ENCODE data around the gene PCDH9.

PCDH9 gene

DNA sequence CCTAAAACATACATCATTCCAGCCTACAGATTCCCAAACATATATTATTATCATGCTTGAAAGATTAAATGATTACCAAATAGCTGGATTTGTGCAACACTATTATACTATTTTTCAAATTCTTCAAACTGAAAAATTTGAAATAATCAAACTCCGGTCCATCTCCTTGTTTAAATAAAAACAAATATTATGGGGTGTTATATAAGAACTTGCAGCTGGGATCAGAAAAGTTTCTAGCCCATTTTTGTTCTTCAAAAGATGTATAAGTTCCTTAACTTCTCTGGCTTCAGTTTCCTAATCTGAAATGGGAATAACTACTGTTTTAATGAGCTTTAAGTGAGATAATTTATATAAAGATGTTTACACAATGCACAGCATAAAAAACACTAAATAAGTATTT lies 422.9 kb downstream of the PCDH9 start:
- Histone ChIP-seq H3K4me1 (ENCODE audit: control insufficient read depth, low read depth, low read length) (no peaks in the 10 kb centered on the region), H3K36me3 (ENCODE audit: control insufficient read depth, low read depth, low read length) (no peaks in the 10 kb centered on the region), H3K9me3 (ENCODE audit: control insufficient read depth, low read depth, low read length) (no peaks in the 10 kb centered on the region), H3K4me3 (ENCODE audit: low read length) (no peak overlapping the region), H3K27ac (ENCODE audit: low read length) (no peak overlapping the region), H3K27me3 (ENCODE audit: control insufficient read depth, insufficient read depth, low read length) (no peaks in the 10 kb centered on the region), H3K9ac (ENCODE audit: low read length) (no peak overlapping the region)

DNA sequence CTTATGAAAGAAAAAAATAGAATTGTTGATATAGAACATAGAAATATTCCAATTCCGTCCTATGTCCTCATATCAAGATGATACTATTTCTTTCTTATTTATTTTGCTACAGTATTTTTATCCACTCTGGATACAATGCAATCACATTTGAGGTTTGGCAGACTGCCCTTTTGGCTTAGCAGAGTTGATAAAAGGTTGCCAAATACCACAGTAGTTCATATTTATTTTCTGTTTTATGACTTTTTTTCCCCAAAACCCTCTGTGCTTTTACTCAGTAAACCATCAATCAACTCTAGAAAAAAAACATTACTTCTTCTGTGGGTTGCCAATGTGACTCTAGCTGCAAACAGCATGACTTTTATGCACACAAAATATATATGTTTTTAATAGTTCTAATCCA lies 424.5 kb downstream of the PCDH9 start:
- Histone ChIP-seq H3K27ac (ENCODE audit: low read length) (no peak overlapping the region), H3K36me3 (ENCODE audit: control insufficient read depth, low read depth, low read length) (no peaks in the 10 kb centered on the region), H3K4me1 (ENCODE audit: control insufficient read depth, low read depth, low read length) (peaks cover 7% of the 10 kb centered on the region), H3K9me3 (ENCODE audit: control insufficient read depth, low read depth, low read length) (no peaks in the 10 kb centered on the region), H3K4me3 (ENCODE audit: low read length) (no peak overlapping the region), H3K27me3 (ENCODE audit: control insufficient read depth, insufficient read depth, low read length) (no peaks in the 10 kb centered on the region), H3K9ac (ENCODE audit: low read length) (no peak overlapping the region)

DNA sequence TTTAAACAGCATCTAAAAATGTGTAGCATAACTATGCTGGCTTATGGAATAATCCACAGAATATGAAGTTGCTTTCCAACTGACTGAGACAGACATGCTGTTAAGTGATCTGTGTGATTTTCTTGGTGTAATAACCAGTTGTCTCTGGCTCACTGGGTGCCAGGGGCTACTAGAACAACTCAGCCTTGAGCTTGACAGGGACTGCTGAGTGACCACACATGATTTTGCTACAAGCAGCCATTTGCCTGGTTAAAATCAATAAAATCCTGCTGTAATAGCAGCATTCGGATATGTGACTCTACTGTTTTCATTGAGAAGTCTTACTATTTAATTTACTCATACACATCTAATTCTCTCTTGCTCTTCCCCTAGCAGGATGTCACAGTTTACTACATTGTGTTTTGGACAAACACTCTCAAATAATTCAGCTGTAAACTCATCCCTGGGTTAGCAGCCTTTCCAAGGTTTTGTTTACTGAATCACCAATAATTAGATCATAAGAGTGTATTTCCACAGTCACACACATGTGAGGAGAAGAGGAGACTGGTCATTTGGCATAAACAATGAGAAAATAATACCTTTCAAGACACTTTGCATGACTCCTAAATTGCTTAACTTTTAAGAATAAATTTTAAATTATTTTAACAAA lies 426.2 kb downstream of the PCDH9 start:
- no peaks in the 10 kb centered on the region for H3K9me3 ChIP-seq (ENCODE audit: control insufficient read depth, low read depth, low read length)
- no peaks in the 10 kb centered on the region for H3K36me3 ChIP-seq (ENCODE audit: control insufficient read depth, low read depth, low read length)
- H3K27ac ChIP-seq (ENCODE audit: low read length) = no peak overlapping the region
- no peaks in the 10 kb centered on the region for H3K27me3 ChIP-seq (ENCODE audit: control insufficient read depth, insufficient read depth, low read length)
- H3K9ac ChIP-seq (ENCODE audit: low read length) = no peak overlapping the region
- H3K4me1 ChIP-seq (ENCODE audit: control insufficient read depth, low read depth, low read length) = peaks cover 13% of the 10 kb centered on the region
- H3K4me3 ChIP-seq (ENCODE audit: low read length) = no peak overlapping the region

DNA sequence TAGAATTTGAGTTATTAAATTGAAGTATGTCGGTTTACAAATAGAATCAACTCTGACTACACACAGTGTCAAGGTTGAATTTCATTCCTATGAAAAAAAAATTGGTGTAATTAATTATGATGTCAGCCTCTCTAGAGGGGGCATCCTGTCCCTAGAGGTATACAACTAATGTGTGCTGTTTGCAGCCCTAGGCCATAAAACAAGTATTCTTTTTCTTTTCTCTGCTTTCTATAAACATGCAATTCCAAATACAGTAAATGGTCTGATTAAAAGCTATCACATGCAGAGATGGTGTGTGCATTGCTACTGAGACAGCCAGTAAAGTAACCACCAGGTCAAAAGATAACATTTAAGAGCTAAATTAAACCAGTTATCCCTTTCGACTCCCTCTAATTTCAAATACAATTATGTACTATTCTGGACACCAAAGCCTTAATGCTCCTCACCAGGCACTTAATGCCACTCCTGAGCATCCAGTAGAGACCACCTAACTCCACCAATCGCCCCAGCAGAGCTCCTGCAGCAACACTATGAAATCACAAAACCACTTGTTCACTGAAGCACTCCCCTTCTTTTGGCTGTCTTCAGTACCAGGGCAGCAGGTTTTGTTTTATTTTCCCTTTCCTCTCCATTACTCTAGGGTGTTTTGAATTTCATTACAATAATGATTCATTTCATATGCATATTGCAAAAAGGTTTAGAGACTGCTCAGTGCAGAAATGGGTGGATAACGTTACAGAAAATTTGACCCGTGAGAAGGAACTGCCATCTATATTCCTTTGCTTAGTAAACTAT lies 426.9 kb downstream of the PCDH9 start:
- Histone ChIP-seq H3K9ac (ENCODE audit: low read length) (no peak overlapping the region), H3K4me1 (ENCODE audit: control insufficient read depth, low read depth, low read length) (peaks cover 13% of the 10 kb centered on the region), H3K27ac (ENCODE audit: low read length) (no peak overlapping the region), H3K9me3 (ENCODE audit: control insufficient read depth, low read depth, low read length) (no peaks in the 10 kb centered on the region), H3K4me3 (ENCODE audit: low read length) (no peak overlapping the region), H3K27me3 (ENCODE audit: control insufficient read depth, insufficient read depth, low read length) (no peaks in the 10 kb centered on the region), H3K36me3 (ENCODE audit: control insufficient read depth, low read depth, low read length) (no peaks in the 10 kb centered on the region)

DNA sequence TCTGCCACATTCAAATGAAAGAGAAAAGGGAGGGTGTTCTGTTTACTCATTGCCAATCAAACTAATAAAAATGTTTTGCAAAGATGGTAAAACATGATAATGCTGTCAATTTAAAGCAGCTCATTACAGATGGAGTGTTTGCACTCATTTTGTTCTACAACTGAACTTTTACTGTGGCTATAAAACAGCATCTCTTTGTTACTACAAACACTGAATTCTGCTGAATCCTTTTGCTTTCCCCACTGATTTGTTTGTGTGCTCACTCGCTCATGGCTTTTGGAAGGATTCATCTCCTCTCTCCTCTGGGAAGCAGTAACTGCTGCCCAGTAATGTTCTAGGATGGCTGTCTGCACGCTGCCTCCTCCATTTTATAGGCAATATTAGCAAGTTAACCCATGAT lies 434.5 kb downstream of the PCDH9 start:
- Histone ChIP-seq H3K9me3 (ENCODE audit: control insufficient read depth, low read depth, low read length) (no peaks in the 10 kb centered on the region), H3K27me3 (ENCODE audit: control insufficient read depth, insufficient read depth, low read length) (no peaks in the 10 kb centered on the region), H3K4me3 (ENCODE audit: low read length) (no peak overlapping the region), H3K36me3 (ENCODE audit: control insufficient read depth, low read depth, low read length) (no peaks in the 10 kb centered on the region), H3K9ac (ENCODE audit: low read length) (no peak overlapping the region), H3K4me1 (ENCODE audit: control insufficient read depth, low read depth, low read length) (peaks cover 7% of the 10 kb centered on the region), H3K27ac (ENCODE audit: low read length) (no peak overlapping the region)

DNA sequence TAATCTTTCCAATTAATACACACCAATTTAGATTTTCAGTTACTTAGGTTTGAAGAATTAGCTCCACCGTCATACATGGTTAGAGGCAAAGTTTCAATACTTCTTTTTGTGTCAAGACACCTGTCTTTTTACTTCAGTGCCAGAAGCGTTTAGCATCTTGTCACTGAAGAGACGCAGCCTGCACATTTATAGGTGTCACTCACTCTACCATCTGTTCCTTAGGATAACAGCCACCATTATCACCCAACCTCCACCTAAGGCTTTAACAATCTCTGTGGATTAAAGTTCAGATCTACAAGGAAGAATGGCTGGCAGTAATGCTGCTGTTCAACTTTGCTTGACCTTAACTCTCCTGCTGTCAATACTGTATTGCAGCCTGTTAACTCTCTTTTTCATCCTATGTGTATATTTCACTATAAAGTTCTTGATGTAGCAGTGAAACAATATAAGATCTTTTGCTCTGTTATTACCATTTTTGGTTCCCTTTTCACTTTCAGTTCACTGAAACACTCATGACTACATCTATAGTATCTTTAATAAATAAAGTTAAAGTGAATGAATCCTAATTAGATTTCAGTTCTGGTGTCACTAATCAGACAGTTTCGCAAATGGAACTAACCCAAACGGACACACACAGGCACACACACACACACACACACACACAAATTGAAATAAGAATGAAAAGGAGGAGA lies 435.6 kb downstream of the PCDH9 start:
- Histone ChIP-seq H3K27ac (ENCODE audit: low read length) (no peak overlapping the region), H3K27me3 (ENCODE audit: control insufficient read depth, insufficient read depth, low read length) (no peaks in the 10 kb centered on the region), H3K36me3 (ENCODE audit: control insufficient read depth, low read depth, low read length) (no peaks in the 10 kb centered on the region), H3K9ac (ENCODE audit: low read length) (no peak overlapping the region), H3K4me3 (ENCODE audit: low read length) (no peak overlapping the region), H3K9me3 (ENCODE audit: control insufficient read depth, low read depth, low read length) (no peaks in the 10 kb centered on the region), H3K4me1 (ENCODE audit: control insufficient read depth, low read depth, low read length) (no peaks in the 10 kb centered on the region)

DNA sequence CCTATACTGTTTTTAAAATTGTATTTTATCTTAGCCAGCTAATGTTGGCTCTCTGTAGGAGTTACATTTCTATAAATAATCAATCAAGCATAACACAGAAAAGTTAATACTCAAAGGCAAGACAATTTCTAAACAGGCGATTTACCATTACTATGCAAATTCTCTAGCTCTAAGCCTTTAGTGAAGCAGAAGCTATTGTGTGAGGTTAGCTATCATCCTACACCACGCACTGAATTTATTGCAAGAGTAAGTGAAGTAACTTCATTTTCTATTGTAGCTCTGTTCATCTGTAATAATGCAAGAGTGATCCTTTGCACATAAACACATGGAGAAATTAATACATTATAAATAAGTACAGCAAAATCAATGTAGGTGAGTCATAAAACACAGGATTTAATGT lies 439.3 kb downstream of the PCDH9 start:
- Histone ChIP-seq H3K4me1 (ENCODE audit: control insufficient read depth, low read depth, low read length) (no peaks in the 10 kb centered on the region), H3K9me3 (ENCODE audit: control insufficient read depth, low read depth, low read length) (no peaks in the 10 kb centered on the region), H3K27ac (ENCODE audit: low read length) (no peak overlapping the region), H3K4me3 (ENCODE audit: low read length) (no peak overlapping the region), H3K27me3 (ENCODE audit: control insufficient read depth, insufficient read depth, low read length) (no peaks in the 10 kb centered on the region), H3K36me3 (ENCODE audit: control insufficient read depth, low read depth, low read length) (no peaks in the 10 kb centered on the region), H3K9ac (ENCODE audit: low read length) (no peak overlapping the region)

DNA sequence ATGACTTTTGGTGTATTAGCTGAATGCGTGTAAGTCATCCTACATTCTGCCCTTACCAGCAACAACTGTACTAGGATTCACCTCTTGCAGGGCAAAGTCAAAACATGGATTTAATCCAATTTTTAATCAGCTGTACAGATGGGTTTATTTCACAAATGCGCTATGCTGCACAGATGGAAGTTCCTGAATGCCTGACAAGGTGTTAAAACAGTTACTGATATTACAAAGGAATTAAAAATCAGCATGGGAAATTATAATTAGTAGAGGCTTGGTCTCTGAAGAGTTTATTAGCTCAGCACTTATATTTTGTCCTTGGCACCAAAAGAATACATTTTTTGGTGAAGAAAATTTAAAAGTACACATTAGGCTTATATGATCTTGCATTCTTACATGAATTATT lies 448.9 kb downstream of the PCDH9 start:
- Histone ChIP-seq H3K4me1 (ENCODE audit: control insufficient read depth, low read depth, low read length) (no peaks in the 10 kb centered on the region), H3K36me3 (ENCODE audit: control insufficient read depth, low read depth, low read length) (no peaks in the 10 kb centered on the region), H3K9me3 (ENCODE audit: control insufficient read depth, low read depth, low read length) (no peaks in the 10 kb centered on the region), H3K9ac (ENCODE audit: low read length) (no peak overlapping the region), H3K27ac (ENCODE audit: low read length) (no peak overlapping the region), H3K4me3 (ENCODE audit: low read length) (no peak overlapping the region), H3K27me3 (ENCODE audit: control insufficient read depth, insufficient read depth, low read length) (no peaks in the 10 kb centered on the region)

DNA sequence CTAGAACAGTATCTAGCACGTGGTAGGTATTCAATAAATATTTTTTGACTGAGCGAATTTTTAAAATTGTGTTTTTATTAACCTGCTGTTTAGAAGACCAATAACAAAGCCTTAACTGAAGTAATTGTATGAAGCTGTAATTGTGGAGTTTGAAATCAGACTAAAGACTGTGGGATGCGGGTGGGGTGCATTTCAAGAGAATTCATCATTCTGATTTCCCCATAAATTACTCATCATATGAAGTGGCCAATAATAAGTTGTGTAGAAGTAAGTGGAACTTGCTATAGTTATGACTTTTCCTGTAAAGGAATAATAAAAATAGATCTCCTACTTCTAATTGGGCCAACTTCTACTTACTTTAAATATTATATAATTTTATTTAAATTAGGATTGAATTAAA lies 449.3 kb downstream of the PCDH9 start:
- no peaks in the 10 kb centered on the region for H3K27me3 ChIP-seq (ENCODE audit: control insufficient read depth, insufficient read depth, low read length)
- H3K9me3 ChIP-seq (ENCODE audit: control insufficient read depth, low read depth, low read length) = no peaks in the 10 kb centered on the region
- H3K9ac ChIP-seq (ENCODE audit: low read length) = no peak overlapping the region
- no peak overlapping the region for H3K27ac ChIP-seq (ENCODE audit: low read length)
- no peaks in the 10 kb centered on the region for H3K36me3 ChIP-seq (ENCODE audit: control insufficient read depth, low read depth, low read length)
- no peak overlapping the region for H3K4me3 ChIP-seq (ENCODE audit: low read length)
- no peaks in the 10 kb centered on the region for H3K4me1 ChIP-seq (ENCODE audit: control insufficient read depth, low read depth, low read length)

DNA sequence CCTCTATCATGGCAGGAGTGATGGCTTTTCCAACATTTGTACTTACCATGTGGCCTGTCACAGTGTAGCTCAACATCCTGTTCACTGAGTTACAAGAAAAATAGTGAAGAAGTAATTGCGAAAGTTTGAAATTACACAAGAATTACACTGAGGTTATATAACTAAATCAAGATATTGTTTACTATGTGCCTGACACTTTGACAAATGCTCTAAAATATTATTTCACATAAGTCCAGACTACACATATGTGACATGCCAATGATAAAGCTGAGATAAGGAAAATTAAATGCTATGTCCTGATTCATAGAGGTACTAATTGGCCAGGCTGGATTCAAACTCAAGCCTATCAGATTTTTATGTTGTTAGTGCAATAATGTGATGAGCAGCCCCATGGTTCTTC lies 451.7 kb downstream of the PCDH9 start:
- H3K9ac ChIP-seq (ENCODE audit: low read length) = no peak overlapping the region

DNA sequence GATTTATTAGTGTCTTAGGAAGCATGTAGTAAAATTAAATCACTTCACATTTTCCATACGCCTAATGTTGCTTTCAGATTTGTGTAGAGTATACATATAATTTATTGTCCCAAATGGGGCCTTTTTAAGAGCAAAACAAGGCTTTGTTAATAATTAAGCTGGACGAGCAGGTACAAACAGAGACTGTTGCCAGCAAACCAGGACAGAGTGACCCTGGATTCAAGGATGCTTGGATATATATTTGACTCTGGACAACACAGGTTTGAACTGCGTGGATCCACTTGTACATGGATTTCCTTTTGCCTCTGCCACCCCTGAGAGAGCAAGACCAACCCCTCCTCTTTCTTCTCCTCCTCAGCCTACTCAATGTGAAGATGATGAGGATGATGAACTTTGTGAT lies 454.9 kb downstream of the PCDH9 start:
- no peak overlapping the region for H3K4me3 ChIP-seq (ENCODE audit: low read length)
- H3K9ac ChIP-seq (ENCODE audit: low read length) = no peak overlapping the region

More for the DNA sequence above, 451.7 kb downstream of the PCDH9 start:
- Histone ChIP-seq H3K27me3 (ENCODE audit: control insufficient read depth, insufficient read depth, low read length) (no peaks in the 10 kb centered on the region), H3K4me1 (ENCODE audit: control insufficient read depth, low read depth, low read length) (no peaks in the 10 kb centered on the region), H3K27ac (ENCODE audit: low read length) (no peak overlapping the region), H3K9me3 (ENCODE audit: control insufficient read depth, low read depth, low read length) (no peaks in the 10 kb centered on the region), H3K4me3 (ENCODE audit: low read length) (no peak overlapping the region), H3K36me3 (ENCODE audit: control insufficient read depth, low read depth, low read length) (no peaks in the 10 kb centered on the region)

More for the DNA sequence above, 454.9 kb downstream of the PCDH9 start:
- Histone ChIP-seq H3K36me3 (ENCODE audit: control insufficient read depth, low read depth, low read length) (no peaks in the 10 kb centered on the region), H3K9me3 (ENCODE audit: control insufficient read depth, low read depth, low read length) (no peaks in the 10 kb centered on the region), H3K27me3 (ENCODE audit: control insufficient read depth, insufficient read depth, low read length) (no peaks in the 10 kb centered on the region), H3K4me1 (ENCODE audit: control insufficient read depth, low read depth, low read length) (no peaks in the 10 kb centered on the region), H3K27ac (ENCODE audit: low read length) (no peak overlapping the region)
